Coronary artery (tissue), 2 donors: ENCODE data around the gene HOXA10.

Experiments used
- DNase-seq: peaks from one replicate; pipeline ENCODE4 v3.0.0-alpha.2; 2017; ENCODE audit warnings: low spot score
- H3K27ac ChIP-seq, 2 donors: fragments of 200-600 bp; sonication (generic); one replicate each; pipeline ENCODE4 v1.5.1; 2016 to 2019
- H3K4me3 ChIP-seq: fragments of 200-600 bp; sonication (generic); 2 replicates; pipeline ENCODE4 v1.5.1; 2016; ENCODE audit warnings: mild to moderate bottlenecking, moderate library complexity
- TF ChIP-seq, protein P1 (sequence below): fragments of 200-600 bp; sonication (generic); IDR thresholded peaks from one replicate; pipeline ENCODE4 v1.5.1; 2019; ENCODE audit warnings: antibody characterized with exemption

Gene HOXA10

DNA sequence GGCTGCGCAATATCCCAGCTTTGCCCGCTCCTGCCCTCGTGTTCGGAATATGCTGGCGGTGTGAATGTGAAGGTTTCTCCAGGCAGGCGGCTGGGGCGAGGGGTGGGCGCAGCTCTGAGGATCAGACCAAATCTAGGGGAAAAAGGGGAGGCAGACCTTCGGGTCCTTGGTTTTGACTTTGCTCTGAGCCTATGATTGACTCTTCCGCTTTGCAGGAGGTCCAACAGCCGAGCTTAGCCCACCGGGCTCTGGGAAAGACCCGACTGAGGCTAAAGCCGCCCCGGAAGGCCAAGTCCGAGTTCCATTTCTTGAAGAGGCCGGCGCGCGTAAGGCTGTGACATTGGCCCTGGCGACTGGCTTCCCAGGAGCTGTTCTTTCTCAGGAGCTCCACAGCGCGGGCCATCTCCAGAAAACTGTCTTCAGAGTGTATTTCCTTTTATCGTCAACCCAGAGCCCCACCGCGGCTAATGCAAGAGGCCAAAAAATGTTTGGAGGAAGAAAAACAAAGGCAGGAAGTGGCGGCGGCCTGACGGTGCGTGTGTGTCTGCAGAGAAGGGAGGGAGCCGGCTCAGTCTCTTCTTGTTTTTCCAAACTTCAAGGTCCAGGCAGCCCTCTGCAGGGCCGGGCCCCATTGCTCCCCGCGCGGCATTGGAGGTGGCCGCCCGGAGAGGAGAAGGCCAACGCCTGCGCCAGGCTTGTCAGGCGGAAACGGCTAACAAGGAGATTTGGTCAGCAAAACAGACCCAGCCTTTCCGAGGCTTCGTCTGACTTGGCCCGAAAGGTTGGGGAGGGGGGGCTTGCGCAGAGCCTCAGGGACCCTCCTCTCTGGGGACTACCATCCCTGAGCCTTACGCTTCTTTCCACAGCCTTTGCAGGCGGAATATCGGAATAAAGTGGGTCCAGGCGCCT is 14.5 kb upstream of the HOXA10 start:
- TF ChIP-seq, protein P1, sequence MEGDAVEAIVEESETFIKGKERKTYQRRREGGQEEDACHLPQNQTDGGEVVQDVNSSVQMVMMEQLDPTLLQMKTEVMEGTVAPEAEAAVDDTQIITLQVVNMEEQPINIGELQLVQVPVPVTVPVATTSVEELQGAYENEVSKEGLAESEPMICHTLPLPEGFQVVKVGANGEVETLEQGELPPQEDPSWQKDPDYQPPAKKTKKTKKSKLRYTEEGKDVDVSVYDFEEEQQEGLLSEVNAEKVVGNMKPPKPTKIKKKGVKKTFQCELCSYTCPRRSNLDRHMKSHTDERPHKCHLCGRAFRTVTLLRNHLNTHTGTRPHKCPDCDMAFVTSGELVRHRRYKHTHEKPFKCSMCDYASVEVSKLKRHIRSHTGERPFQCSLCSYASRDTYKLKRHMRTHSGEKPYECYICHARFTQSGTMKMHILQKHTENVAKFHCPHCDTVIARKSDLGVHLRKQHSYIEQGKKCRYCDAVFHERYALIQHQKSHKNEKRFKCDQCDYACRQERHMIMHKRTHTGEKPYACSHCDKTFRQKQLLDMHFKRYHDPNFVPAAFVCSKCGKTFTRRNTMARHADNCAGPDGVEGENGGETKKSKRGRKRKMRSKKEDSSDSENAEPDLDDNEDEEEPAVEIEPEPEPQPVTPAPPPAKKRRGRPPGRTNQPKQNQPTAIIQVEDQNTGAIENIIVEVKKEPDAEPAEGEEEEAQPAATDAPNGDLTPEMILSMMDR, result no peak
- Histone ChIP-seq H3K4me3 (peak overlapping the region; percentile 48), H3K27ac (no peak overlapping the region)
- DNase-seq, result peak; percentile 65

DNA sequence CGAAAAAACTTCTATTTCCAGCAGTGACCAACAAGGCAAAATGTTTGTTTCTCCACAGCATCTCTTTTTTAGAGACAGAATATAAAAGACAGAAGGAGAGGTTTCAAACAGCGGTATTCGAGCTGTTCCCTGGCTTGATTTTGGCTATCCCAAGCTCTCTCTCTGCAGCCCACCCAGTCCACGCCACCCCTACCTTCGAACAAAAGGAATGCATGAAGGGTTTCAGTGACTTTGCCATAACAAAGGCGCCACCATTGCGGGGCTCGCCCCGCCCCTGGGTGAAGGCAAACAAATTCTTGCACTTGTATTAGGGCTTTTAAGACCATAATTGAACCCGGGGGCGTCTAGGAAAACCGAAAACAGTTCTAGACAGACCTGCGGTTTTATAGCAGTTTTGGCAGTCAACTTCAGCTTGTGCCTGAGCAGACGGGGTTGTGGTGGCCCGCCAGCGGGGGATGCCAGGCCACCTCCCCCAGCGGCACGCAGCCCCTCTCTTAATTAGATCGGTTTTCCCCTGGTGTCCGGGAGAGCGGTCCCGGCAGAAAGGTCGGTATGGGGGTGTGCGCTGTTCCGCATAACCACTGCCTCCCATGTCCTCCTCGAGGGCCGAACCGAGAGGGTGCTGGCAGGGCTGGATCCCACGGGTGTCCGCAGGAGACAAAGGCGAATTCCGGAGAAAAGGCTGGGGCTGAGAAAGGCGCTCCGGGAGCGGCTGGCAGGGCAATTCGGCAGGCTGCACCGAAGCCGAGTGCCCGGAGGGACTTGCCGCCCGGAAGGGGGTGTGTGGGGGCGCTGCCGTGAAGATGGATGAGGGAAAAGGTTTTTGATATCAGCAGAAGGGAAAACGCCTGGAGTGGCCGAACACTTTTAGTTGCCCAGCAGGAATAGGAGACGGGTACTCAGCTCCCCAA is 13.6 kb upstream of the HOXA10 start:
- TF ChIP-seq, protein P1, result no peak
- H3K27ac ChIP-seq, result no peak overlapping the region
- H3K4me3 ChIP-seq, result peak overlapping the region; percentile 48
- peak; percentile 64 for DNase-seq

DNA sequence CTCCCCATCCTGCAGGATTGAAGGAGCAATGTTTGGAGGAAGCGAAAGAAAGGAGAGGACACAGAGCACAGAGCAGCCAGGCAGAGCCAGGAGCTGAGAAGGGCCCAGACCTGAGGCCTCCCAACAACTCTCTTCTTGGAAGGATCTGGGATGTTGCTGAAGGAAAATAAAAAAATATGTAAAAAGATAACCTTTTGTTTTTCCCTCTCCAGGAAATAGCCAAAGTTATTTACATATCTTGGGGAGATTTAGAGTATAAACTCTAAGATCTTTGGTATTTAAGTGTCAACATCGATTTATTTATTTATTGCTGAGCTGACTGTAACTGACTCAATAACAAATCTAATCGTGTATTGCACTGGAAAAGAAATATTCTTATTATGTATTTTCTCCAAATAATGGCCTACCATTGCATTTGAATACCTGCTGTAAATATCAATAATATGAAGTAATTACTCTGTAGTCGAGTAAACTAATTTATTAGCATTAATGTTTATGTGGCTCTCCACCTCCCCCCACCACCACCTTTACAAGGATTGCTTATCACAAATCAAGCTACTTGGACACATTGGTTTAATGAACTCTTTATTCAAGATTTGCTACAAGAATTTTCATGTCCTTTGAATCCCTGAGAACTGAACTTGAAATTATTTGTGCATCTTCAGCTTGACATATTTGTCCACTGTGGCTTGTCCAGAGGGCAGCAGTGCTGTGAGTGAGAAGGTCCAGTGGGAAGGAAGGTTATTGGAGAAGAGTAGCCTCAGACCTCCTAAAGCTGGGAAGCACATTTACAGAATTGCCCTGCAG is 12.8 kb upstream of the HOXA10 start:
- DNase-seq, result peak; percentile 7
- TF ChIP-seq, protein P1, result no peak
- Histone ChIP-seq H3K4me3 (no peak overlapping the region), H3K27ac (no peak overlapping the region)

DNA sequence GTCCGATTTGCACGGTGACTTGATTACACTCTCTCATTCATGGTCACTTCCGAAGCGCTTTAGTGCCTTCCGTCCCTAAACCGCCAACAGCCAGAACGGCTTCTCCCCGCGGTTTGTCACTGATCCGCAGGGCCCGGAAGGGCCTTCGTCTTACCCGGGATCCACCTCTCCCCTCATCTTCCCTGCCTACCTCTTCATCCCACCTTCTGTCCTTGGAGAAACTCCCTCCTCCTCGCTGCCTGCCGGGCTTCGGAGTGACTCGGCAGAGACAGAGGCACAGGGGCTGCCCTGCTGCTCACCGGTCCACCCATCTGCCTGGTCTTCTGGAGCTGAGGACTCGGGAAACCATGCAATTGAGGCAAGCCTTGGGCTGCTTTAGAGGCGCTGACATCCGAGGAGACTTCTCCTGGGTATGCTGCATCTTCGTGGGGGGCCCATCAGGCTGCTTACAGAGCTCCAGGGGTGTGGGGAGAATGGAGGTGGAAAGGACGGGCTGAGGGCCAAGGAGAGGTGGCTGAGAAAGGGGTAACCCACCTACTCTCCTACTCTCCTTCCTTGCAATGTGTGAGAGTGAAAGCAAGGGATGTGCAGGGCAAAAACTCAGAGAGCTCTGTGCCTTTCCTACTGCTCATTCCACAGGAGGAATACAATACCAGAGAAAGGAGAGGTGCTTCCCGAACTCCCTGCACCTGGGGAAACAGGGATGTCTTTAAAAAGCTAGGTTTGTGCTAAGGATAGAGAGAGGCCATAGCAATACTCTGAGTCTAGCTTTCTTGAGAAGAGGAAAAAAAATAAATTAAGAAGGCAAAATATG is 11.9 kb upstream of the HOXA10 start:
- peak; percentile 73 for DNase-seq
- no peak overlapping the region for H3K27ac ChIP-seq
- TF ChIP-seq, protein P1, result no peak
- no peak overlapping the region for H3K4me3 ChIP-seq

DNA sequence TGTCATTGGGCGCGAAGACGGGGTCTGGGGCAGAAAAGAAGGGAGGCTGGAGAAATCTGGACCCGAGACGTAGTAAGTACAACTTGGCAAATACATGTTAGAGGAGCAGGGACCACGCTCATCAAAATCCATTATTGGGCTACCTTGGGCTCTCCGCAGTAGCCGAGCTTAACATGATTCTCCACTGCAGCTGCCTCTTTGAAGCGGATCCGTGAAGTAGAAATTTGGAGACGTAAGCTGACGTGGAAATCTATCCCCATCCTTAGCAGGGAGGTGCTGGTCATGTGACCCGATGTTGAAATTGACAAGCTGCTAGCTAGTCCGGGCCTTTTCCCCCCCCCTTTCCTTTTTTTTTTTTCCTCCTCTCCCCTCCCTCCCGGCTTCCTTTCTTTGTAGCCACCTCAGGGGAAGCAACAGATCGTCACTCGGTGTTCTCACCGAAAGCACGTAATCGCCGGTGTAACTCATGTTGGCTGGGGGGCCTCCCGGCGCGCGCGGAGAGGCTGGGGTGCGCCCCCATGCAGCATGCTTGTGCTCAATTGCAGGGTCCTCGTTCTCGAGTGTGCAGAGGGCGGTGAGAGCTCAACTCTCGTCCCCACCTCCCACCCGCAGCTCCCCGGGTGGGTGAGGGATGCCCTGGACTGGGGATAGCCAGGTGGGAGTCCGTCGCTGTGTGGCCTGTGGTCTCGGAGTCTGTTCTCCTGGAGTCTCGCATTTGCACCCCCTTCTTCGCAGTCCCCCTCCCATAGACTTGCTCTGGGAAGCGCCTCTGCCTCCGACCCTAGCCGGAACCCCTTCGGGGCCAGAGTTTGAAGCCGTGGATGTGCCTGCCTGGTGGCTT is 11.1 kb upstream of the HOXA10 start, which contains the start of gene HOXA11:
TSS of gene HOXA11 (minus strand) at position 220 of the 841 bp plus-strand sequence. CDS start at position 132, 88 bp downstream.
- TF ChIP-seq, protein P1, result no peak
- Histone ChIP-seq H3K4me3 (peak within 1 kb of the TSS; percentile 58), H3K27ac (no peak within 1 kb of the TSS)
- peak; percentile 65 for DNase-seq
